HG03354 (cell line): ENCODE results near the gene GOLGA3.

Source experiments
- ATAC-seq: cut with Tn5 transposase; IDR thresholded peaks from one replicate; pipeline ENCODE4 v1.9.1; 2021; ENCODE audit warnings: mild to moderate bottlenecking; ENCODE audit not compliant: unreplicated experiment, poor library complexity, severe bottlenecking

Gene GOLGA3

GRCh38 chr12:132729541-132730320, 98.9 kb downstream of the GOLGA3 start:
- no peak for ATAC-seq

- no peak for ATAC-seq
These were observed 100.2 kb downstream of the GOLGA3 start for GRCh38 chr12:132728502-132728901.

GRCh38 chr12:132727091-132727794, 101.4 kb downstream of the GOLGA3 start:
- no peak for ATAC-seq

- no peak for ATAC-seq
These were observed 102.3 kb downstream of the GOLGA3 start for GRCh38 chr12:132726386-132726785.

- ATAC-seq: no peak
These were observed 104.0 kb downstream of the GOLGA3 start for GRCh38 chr12:132724506-132725241.

GRCh38 chr12:132723764-132724140, 104.9 kb downstream of the GOLGA3 start:
- ATAC-seq: no peak

- no peak for ATAC-seq
These were observed 105.5 kb downstream of the GOLGA3 start for GRCh38 chr12:132723015-132723763.

- no peak for ATAC-seq
These were observed 107.9 kb downstream of the GOLGA3 start for GRCh38 chr12:132720606-132721345.

- ATAC-seq: no peak
These were observed 108.7 kb downstream of the GOLGA3 start for GRCh38 chr12:132719954-132720324.

- no peak for ATAC-seq
These were observed 109.3 kb downstream of the GOLGA3 start for GRCh38 chr12:132719141-132719953.
